Osteocyte (in vitro differentiated cells): ENCODE measurements around the gene NMNAT1. TPM values are rescaled to one million over a fixed set of nuclear protein-coding genes. Genes with fewer than 3 reads are reported as not detected.
"Not testable (repeated sequence)": the region's sequence is repeated elsewhere in the genome, so short reads cannot be mapped to it uniquely, and the experiment has no call there.

Experiments
- DNase-seq: peaks from one replicate; pipeline ENCODE4 v3.0.0; 2021; ENCODE audit warnings: mixed read lengths; ENCODE audit not compliant: unreplicated experiment; ENCODE audit errors: extremely low spot score
- H3K27ac Mint-ChIP-seq: one replicate; pipeline ENCODE4 v1.8.0; 2021; ENCODE audit warnings: mild to moderate bottlenecking, mixed read lengths; ENCODE audit not compliant: unreplicated experiment
- H3K27me3 Mint-ChIP-seq: one replicate; pipeline ENCODE4 v1.8.0; 2021; ENCODE audit warnings: mixed read lengths; ENCODE audit not compliant: unreplicated experiment
- H3K36me3 Mint-ChIP-seq: one replicate; pipeline ENCODE4 v1.8.0; 2021; ENCODE audit warnings: mixed read lengths; ENCODE audit not compliant: unreplicated experiment
- H3K4me1 Mint-ChIP-seq: one replicate; pipeline ENCODE4 v1.8.0; 2021; ENCODE audit warnings: mixed read lengths; ENCODE audit not compliant: unreplicated experiment
- H3K4me3 Mint-ChIP-seq: one replicate; pipeline ENCODE4 v1.8.0; 2021; ENCODE audit warnings: mild to moderate bottlenecking, moderate library complexity, mixed read lengths; ENCODE audit not compliant: unreplicated experiment
- H3K9me3 Mint-ChIP-seq: one replicate; pipeline ENCODE4 v1.8.0; 2021; ENCODE audit warnings: mixed read lengths; ENCODE audit not compliant: unreplicated experiment
- total RNA-seq: library from RNA; stranded (reverse); gene quantifications from 2 replicates; pipeline ENCODE4 v1.2.1, GENCODE V29; 2021
- TF ChIP-seq, protein P1 (sequence below): fragments of 200-600 bp; sonication (generic); IDR thresholded peaks from 2 replicates; pipeline ENCODE4 v1.5.0; 2021; ENCODE audit warnings: antibody characterized with exemption, mild to moderate bottlenecking, moderate library complexity

The NMNAT1 gene
- total RNA-seq, 1 donor from 2014 or later: 14.5 TPM

GRCh38 chr1:10025354-10025753 lies 82.1 kb downstream of the NMNAT1 start:
- no peak overlapping the region for H3K27ac Mint-ChIP-seq
- TF ChIP-seq, protein P1, sequence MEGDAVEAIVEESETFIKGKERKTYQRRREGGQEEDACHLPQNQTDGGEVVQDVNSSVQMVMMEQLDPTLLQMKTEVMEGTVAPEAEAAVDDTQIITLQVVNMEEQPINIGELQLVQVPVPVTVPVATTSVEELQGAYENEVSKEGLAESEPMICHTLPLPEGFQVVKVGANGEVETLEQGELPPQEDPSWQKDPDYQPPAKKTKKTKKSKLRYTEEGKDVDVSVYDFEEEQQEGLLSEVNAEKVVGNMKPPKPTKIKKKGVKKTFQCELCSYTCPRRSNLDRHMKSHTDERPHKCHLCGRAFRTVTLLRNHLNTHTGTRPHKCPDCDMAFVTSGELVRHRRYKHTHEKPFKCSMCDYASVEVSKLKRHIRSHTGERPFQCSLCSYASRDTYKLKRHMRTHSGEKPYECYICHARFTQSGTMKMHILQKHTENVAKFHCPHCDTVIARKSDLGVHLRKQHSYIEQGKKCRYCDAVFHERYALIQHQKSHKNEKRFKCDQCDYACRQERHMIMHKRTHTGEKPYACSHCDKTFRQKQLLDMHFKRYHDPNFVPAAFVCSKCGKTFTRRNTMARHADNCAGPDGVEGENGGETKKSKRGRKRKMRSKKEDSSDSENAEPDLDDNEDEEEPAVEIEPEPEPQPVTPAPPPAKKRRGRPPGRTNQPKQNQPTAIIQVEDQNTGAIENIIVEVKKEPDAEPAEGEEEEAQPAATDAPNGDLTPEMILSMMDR: no peak
- no peaks in the 10 kb centered on the region for H3K9me3 Mint-ChIP-seq
- no peaks in the 10 kb centered on the region for H3K36me3 Mint-ChIP-seq
- H3K4me1 Mint-ChIP-seq: peaks cover 12% of the 10 kb centered on the region
- DNase-seq: no peak
- H3K4me3 Mint-ChIP-seq: no peak overlapping the region
- no peaks in the 10 kb centered on the region for H3K27me3 Mint-ChIP-seq

DNA sequence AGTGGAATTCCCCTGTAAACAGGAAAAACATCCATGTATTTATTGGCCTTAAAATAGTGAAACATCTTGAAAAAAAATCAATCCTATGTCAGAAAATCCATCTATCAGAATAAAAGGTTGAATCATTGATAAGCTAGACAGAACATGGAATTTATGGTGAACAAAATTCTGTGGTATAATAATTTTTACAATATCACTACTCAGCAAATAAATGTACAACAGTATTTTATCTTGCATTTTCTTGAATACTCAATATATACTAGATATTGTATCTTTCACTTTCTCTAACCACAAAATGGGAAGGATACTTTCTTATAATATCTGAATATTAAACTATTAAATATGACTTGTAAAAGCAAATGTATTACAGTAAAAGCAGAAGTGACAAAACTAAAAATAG lies 83.8 kb downstream of the NMNAT1 start:
- Mint-ChIP-seq H3K4me1 (peaks cover 9% of the 10 kb centered on the region), H3K27ac (no peak overlapping the region), H3K4me3 (no peak overlapping the region), H3K36me3 (no peaks in the 10 kb centered on the region), H3K27me3 (no peaks in the 10 kb centered on the region), H3K9me3 (no peaks in the 10 kb centered on the region)
- no peak for DNase-seq
- TF ChIP-seq, protein P1: no peak

- H3K4me1 Mint-ChIP-seq: peaks cover 18% of the 10 kb centered on the region
- not testable (repeated sequence) for H3K27ac Mint-ChIP-seq, DNase-seq
These were observed 85.8 kb downstream of the NMNAT1 start for GRCh38 chr1:10028956-10029500.

DNA sequence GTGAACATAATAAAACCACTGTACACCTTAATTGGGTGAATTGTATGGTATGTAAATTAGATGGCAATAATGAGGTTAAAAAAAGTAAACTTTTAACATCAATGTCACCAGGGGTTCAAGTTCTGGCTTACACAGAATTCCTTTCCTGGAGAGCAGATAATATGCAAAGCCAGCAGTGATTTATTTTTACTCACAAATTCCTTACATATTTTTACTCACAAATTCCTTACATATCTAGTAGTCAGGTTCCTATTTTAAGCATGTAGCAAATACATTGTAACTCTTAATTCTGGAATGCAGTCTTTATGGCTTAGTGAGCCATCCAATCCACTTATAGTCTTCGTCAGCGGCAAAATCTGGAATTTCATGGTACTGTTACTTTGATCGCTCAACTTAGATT lies 88.2 kb downstream of the NMNAT1 start:
- Mint-ChIP-seq H3K4me1 (peaks cover 34% of the 10 kb centered on the region), H3K27me3 (no peaks in the 10 kb centered on the region), H3K27ac (no peak overlapping the region), H3K9me3 (no peaks in the 10 kb centered on the region), H3K36me3 (no peaks in the 10 kb centered on the region), H3K4me3 (no peak overlapping the region)
- DNase-seq: no peak
- TF ChIP-seq, protein P1: no peak

More at GRCh38 chr1:10028956-10029500, 85.8 kb downstream of the NMNAT1 start:
- not testable (repeated sequence) for H3K9me3 Mint-ChIP-seq, H3K36me3 Mint-ChIP-seq, H3K27me3 Mint-ChIP-seq, H3K4me3 Mint-ChIP-seq

DNA sequence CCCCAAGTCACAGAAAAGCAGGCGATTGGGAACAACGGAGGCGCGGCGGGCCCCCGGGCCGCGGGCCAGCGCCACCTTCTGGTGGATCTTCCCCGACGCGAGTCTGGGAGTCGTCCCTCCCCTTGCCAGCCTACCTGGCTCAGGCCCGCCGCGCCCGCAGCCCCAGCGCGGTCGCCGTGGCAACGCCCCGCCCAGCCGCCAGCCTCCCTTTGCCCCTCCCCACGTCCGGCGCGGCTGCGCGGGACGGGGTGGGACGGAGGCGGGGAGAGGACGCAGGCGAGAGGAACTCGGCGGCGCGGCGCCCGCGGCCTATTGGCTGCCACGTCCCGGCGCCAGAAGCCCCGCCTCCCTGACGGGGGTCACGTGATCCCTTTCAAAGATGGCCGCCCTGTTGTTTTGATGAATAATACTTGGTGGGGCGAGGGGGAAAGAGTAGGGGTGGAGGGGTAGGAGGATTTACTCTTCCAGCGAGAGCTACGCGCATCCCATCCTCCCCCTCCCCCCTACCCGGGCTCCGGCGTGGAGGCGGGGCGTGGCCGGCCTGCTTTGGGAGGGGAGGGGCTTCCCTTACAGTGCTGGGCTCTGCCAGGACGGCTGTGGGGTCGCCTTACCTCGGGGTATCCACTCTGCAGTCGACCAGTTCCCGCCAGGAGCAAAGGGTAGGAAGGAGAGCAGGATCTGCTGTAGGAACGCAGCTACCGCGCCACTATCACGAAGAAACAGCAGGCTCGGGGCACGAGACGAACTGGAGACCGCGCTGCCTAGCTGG lies 89.5 kb downstream of the NMNAT1 start, which contains the start of gene UBE4B:
Gene UBE4B, plus strand, starts transcription at position 369 of the 769 bp plus-strand sequence. CDS start 713 bp downstream, outside the sequence.
- peak; percentile 100 for DNase-seq
- Mint-ChIP-seq H3K4me1 (peaks cover 36% of the 10 kb centered on the region), H3K4me3 (peak within 1 kb of the TSS; percentile 93), H3K36me3 (peaks cover 3% of the 10 kb centered on the region), H3K27me3 (no peaks in the 10 kb centered on the region), H3K27ac (peak within 1 kb of the TSS; percentile 88), H3K9me3 (no peaks in the 10 kb centered on the region)
- TF ChIP-seq, protein P1: peak; percentile 97
